Activated T-cell treated with anti-CD3 and anti-CD28 coated beads, Interleukin-2, amount 50 U/mL, for 1 hour (primary cell): ENCODE measurements around the gene SRPRB.

Source experiments
- DNase-seq: peaks from one replicate; pipeline ENCODE4 v3.0.0-alpha.2; 2020

SRPRB gene

GRCh38 chr3:133828576-133829309, 23.1 kb downstream of the SRPRB start:
- DNase-seq, result no peak

- no peak for DNase-seq
These were observed 23.7 kb downstream of the SRPRB start for GRCh38 chr3:133829310-133829707.

DNA sequence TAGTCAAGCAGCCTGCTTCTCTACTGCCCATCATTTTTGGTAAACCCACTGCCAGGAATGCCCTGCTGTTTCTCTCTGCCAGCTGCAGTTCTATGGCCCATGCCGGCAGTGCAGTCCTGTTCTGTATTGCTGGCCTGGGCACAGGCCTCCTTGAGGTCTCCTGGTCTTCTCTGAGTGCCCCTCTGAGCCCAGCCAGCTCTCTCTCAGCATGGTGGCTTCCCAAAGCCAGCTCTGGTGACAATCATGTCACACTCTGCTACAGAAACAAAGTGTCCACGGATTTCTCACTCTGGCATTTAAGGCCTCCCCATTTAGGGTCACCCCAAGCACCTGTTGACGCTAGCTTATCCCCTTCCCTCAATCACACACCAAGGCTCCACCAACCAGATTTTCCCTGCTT, 24.5 kb downstream of the SRPRB start:
- DNase-seq, result no peak

GRCh38 chr3:133831966-133832801, 26.6 kb downstream of the SRPRB start:
- no peak for DNase-seq

DNA sequence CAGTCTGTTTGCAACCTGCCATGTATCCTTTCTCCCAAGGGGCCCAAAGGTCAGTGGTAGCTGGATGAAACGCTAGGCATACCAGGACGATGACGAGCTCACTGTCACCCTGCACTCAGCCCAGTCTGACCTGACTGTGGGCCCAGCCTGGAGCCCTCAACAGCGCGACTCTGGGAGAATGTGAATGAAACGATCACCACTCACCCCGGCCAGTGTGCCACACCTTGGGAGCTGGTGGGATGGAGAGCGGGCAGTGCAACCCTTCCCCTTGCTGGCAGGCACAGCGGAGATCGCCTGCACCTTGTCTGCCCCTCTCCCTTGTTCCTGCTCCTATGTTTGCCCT, 27.2 kb downstream of the SRPRB start:
- no peak for DNase-seq

DNA sequence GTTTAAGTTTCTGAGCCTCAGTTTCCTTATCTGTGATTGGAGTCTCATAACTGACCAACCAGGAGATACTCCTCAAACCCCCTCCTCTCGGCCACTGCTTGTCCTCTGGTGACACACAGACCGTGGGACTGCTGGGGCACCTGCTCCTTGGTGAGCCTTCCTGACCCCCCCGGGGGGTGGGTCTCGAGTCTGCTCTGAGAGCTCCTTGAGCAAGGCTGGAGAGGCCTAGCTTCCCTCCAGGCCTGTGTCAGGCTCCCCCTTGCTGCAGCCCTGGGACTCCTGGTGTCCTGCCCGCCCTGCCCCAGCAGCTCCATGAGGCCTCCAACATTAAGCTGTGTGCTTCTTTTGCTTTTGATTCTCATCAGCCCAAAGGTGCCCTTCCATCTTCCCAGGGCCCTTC, 27.7 kb downstream of the SRPRB start:
- DNase-seq, result no peak

DNA sequence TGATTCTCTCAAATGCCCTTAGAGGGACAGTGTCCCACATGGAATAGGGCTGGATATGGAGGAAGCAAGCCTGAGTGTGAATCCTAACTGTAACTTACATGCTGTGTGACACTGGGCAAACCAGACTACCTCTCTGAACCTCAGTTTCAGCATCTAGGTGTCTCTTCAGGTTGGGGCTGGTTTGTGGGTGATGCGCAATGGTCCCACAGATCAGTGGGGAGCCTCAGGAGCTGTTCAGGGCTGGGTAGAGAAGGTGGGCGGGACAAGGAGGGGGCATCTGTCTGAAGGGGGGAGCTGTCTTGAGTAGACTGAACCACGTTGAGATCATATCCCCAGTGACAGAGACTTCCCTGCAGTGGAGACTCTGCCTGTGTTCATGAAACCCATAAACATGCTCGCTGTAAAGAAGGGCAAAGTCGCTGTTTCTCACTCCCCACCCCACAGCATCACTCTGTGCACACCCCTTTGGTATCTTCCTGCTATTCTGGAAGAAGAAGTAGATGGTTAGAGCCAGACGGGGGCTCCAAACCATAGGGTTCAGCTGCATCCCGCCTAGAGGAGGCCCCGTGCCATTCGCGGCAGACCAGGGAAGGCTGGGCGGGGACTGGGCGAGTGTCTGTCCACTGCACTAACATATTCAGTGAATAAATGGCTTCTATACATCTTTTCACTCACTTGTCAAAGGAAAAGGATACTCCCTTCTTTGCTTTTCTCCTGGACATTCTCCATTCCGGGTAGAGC, 28.4 kb downstream of the SRPRB start:
- no peak for DNase-seq

DNA sequence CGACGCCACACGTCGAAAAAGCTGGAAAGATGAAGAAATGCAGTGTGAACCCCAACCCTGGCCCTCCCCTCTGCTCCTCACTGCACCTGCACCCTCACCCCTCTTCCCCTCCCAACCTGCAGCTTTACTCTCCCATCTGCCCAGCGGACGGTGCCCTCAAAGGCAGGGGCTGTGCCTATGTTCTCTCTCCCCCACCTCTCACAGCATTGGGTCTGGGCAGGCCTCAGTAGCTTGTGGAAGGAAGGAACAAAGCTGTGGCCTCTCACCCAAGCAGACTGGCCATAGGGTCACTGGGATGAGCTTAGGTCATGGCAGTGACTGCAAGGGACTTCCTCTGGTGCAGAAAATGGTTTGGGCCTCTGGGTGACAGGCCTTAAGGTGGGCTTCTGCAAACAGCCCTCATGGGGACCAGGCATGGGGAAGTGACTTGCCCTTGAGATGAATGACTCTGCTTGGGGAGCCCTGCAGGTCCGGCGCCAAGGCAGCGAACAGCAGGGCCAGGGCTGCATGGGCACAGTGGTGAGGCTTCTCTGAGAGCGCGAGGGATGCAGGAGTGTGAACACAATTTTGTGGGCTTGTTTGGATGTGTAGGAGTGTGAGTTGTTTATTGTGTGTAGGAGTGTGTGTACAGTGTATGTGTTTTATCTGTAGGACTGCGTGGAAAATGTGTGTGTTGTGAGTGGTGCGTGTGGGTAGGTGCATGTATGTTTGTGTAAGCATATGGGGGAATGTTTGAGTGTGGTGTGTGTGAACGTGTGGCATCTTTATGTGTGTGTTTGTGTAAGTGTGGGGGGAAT, 29.2 kb downstream of the SRPRB start:
- no peak for DNase-seq

GRCh38 chr3:133835418-133835743, 29.8 kb downstream of the SRPRB start:
- no peak for DNase-seq

DNA sequence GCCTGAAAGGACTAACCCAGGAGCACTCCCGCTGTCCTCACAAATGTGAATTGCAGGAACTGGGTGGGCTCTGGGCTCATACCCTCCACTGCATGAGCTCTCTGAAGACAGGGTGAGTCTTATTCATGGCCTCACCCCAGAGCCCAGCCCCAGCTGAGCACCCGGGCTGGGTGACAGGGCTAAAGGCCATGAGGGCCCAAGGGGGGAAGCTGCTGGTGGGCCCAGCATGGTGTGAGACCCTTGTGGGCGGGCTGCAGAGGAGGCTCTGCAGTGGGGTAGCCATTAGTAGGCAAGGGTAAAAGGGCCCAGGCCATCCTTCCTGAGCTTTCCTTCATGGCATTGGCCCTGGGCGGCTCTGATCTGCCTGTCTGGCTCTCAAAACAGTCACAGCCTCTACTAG, 30.3 kb downstream of the SRPRB start:
- DNase-seq, result no peak

GRCh38 chr3:133836497-133837158, 31.0 kb downstream of the SRPRB start:
- DNase-seq, result no peak

GRCh38 chr3:133837487-133838295, 32.1 kb downstream of the SRPRB start:
- DNase-seq, result no peak

GRCh38 chr3:133838296-133838789, 32.7 kb downstream of the SRPRB start:
- DNase-seq, result no peak

GRCh38 chr3:133838916-133839800, 33.5 kb downstream of the SRPRB start:
- no peak for DNase-seq

- DNase-seq, result no peak
These were observed 34.6 kb downstream of the SRPRB start for GRCh38 chr3:133840055-133840737.

- DNase-seq, result no peak
These were observed 35.2 kb downstream of the SRPRB start for GRCh38 chr3:133840767-133841166.

- no peak for DNase-seq
These were observed 35.6 kb downstream of the SRPRB start for GRCh38 chr3:133841196-133841595.

DNA sequence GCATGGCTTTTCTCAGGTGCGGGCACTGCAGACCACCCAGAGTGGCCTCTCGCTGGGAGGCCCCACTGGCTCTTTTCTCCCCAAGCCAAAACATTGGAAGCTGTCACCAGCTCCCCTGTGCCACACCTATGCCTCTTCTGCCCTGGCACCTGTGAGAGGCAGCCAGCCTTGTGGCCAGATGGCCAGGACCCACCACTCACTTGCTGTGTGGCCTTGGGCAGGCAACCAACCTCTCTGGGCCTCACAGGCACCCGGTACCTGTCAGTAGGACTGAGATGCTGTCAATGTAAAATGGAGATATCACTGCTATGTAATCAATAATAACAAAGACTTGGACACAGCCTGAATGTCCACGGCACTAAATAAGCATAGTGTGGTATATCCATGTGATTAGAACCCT, 36.5 kb downstream of the SRPRB start:
- DNase-seq, result no peak

DNA sequence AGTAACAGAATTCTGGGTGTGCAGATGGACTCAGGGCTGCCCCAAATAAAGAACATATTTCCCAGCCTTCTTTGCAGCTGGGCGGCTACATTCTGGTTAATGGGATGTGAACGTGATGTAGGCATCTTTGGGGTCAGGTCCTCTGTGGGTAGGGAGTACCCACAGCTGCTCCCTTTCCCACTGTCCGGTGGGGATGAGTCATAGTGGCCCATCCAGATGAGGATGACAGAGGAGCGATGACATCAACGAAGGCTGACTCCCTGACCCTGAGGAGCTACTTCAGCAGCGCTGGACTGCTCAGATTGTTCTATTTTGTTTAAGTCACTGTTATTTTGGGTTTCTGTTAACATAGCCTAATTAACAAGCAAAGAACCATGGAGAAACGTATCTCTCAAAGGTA, 38.0 kb downstream of the SRPRB start:
- DNase-seq, result no peak

GRCh38 chr3:133845127-133845526, 39.5 kb downstream of the SRPRB start:
- DNase-seq, result no peak
